Sigmoid colon (tissue), 4 donors: ENCODE measurements around the gene HOXC9.

Experiments
- EP300 ChIP-seq, 4 donors: sonication (generic); formaldehyde crosslinking; IDR thresholded peaks; one replicate each; pipeline ENCODE4 v1.6.1; 2017; ENCODE audit warnings: antibody characterized with exemption in 4 of 4
- POLR2A ChIP-seq, 2 donors: fragments of 450-650 bp; IDR thresholded peaks; one replicate each; pipeline ENCODE4 v1.6.1; 2016; ENCODE audit warnings: antibody characterized with exemption in 2 of 2, mild to moderate bottlenecking in 2 of 2, moderate library complexity in 2 of 2
- POLR2AphosphoS5 ChIP-seq, 4 donors: sonication (generic); formaldehyde crosslinking; IDR thresholded peaks; one replicate each; pipeline ENCODE4 v1.6.1; 2017; ENCODE audit warnings: antibody characterized with exemption in 4 of 4
- TF ChIP-seq, protein P1 (sequence below), 4 experiments: fragments of 450-650 bp in 3 of 4; fragments of 200-600 bp in 1 of 4; IDR thresholded peaks; one replicate each; pipeline ENCODE4 v1.5.1; 2016 to 2019; ENCODE audit warnings: antibody characterized with exemption in 4 of 4, mild to moderate bottlenecking in 3 of 4, moderate library complexity in 2 of 4

DNA sequence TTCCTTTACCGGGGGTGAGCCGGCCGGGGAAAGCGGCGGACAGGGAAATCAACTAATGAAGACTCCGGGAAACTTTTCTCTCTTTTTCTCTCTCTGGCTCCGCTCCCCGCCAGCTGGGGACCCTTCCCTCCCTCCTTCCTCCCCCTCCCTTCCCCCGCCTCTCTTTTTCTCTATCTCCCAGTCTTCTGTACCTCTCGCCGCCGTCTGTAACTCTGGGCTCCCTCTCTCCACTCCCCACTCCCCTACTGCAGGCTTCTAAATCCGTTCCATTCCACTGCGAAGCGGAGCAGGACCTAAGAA lies 33.9 kb upstream of the HOXC9 start:
- TF ChIP-seq POLR2A (IDR thresholded peaks at IDR 0.05) (no peak), EP300 (IDR thresholded peaks at IDR 0.05) (no peak), POLR2AphosphoS5 (IDR thresholded peaks at IDR 0.05) (no peak)
- TF ChIP-seq, protein P1, sequence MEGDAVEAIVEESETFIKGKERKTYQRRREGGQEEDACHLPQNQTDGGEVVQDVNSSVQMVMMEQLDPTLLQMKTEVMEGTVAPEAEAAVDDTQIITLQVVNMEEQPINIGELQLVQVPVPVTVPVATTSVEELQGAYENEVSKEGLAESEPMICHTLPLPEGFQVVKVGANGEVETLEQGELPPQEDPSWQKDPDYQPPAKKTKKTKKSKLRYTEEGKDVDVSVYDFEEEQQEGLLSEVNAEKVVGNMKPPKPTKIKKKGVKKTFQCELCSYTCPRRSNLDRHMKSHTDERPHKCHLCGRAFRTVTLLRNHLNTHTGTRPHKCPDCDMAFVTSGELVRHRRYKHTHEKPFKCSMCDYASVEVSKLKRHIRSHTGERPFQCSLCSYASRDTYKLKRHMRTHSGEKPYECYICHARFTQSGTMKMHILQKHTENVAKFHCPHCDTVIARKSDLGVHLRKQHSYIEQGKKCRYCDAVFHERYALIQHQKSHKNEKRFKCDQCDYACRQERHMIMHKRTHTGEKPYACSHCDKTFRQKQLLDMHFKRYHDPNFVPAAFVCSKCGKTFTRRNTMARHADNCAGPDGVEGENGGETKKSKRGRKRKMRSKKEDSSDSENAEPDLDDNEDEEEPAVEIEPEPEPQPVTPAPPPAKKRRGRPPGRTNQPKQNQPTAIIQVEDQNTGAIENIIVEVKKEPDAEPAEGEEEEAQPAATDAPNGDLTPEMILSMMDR (IDR thresholded peaks at IDR 0.05): no peak
